ENCODE data around the gene TDRD9.
"Not testable (repeated sequence)": the region's sequence is repeated elsewhere in the genome, so short reads cannot be mapped to it uniquely, and the experiment has no call there.

TDRD9 gene, protein sequence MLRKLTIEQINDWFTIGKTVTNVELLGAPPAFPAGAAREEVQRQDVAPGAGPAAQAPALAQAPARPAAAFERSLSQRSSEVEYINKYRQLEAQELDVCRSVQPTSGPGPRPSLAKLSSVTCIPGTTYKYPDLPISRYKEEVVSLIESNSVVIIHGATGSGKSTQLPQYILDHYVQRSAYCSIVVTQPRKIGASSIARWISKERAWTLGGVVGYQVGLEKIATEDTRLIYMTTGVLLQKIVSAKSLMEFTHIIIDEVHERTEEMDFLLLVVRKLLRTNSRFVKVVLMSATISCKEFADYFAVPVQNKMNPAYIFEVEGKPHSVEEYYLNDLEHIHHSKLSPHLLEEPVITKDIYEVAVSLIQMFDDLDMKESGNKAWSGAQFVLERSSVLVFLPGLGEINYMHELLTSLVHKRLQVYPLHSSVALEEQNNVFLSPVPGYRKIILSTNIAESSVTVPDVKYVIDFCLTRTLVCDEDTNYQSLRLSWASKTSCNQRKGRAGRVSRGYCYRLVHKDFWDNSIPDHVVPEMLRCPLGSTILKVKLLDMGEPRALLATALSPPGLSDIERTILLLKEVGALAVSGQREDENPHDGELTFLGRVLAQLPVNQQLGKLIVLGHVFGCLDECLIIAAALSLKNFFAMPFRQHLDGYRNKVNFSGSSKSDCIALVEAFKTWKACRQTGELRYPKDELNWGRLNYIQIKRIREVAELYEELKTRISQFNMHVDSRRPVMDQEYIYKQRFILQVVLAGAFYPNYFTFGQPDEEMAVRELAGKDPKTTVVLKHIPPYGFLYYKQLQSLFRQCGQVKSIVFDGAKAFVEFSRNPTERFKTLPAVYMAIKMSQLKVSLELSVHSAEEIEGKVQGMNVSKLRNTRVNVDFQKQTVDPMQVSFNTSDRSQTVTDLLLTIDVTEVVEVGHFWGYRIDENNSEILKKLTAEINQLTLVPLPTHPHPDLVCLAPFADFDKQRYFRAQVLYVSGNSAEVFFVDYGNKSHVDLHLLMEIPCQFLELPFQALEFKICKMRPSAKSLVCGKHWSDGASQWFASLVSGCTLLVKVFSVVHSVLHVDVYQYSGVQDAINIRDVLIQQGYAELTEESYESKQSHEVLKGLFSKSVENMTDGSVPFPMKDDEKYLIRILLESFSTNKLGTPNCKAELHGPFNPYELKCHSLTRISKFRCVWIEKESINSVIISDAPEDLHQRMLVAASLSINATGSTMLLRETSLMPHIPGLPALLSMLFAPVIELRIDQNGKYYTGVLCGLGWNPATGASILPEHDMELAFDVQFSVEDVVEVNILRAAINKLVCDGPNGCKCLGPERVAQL (N-terminal part only)

DNA sequence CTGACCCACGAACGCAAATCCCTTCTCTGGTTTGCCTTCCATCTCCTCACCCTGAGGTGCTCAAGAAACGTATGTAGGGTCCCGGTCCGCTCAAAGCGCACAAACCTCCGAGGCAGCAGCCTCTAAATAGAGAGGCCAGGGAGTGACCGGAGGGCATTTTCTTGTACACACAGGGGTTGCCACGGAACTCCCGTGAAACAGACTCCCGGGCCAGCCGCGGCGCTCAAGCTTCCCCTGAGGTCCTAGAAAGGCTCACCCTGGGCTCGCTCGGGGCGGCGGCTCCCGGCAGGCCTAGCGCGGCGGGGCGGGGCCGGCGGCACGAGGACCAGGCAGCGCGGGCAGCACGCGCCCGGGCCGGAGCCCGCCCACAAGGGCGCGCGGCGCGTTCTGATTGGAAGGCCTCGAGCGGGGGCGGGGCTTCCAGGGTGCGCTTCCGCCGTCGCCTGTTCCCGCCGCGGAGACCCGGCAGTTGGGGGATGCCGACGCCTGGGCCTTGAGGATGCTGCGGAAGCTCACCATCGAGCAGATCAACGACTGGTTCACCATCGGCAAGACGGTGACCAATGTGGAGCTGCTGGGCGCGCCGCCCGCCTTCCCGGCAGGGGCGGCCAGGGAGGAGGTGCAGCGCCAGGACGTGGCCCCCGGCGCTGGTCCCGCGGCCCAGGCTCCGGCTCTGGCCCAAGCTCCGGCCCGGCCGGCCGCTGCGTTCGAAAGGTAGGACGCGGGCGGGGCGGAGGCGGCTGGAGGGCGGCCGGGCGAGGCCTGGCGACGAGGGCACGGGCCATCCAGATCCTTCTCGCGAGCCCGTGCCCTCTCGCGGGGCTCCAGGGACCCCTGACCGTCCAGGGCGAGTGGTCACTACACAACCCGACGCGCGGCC, at the start of gene TDRD9:
Gene TDRD9 (plus strand): TSS at position 446 of the 880 bp plus-strand sequence. CDS start 54 bp downstream, at position 500.
- DNase-seq, result no peak

DNA sequence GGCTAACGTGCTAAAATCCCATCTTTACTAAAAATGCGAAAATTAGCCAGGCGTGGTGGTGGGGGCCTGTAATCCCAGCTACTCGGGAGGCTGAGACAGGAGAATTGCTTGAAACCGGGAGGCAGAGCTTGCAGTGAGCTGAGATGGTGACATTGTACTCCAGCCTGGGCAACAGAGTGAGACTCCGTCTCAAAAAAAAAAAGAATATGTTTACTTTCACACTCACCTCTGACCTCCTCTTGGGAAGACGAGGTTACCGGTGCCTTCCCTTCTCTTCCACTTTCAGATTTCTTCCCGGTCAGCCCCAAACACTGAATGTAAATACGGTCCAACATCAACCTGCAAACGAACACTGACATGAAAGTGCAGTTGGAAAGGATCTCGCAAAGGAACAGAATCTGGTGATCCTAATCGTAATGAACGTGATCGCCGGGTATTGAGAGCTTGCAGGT, 49.1 kb upstream of the TDRD9 start:
- DNase-seq, result no peak

DNA sequence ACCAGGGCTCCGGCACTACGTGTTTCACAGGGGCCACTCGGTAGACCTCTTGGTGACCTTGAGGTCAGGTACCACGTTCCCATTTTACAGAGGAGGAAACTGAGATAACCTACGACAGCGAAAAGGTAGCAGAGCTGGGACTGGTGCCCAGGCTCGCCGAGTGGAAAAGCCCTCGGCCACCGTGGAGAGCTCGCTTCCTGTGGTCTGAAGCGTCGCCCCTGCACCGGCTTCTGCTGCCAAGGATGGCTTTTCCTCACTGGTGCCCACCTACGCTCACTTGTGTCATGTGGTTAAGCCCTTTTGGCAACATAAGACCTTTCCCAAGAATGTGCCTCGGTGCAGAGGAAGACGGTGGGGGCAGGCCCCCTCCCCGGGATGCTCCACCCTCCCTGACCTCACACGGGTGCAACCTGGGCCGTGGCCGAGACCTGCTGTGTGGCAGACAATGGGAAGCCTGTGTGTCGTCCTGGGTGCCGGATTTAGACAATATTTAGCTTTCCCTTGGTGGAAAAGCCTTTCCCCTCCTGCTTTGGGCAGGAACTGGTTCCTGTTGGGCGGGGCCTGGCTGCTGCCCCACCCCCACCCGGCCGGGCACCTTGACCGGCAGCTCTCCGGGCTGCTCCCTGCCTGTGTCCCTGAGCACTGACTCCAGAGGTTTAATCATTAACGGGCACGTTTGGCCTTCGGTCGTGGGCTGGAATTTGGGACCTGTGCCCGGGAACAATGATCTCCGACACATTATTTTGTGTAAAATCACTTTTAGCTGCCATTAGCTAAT, 48.5 kb upstream of the TDRD9 start:
- peak; percentile 26 for DNase-seq

DNA sequence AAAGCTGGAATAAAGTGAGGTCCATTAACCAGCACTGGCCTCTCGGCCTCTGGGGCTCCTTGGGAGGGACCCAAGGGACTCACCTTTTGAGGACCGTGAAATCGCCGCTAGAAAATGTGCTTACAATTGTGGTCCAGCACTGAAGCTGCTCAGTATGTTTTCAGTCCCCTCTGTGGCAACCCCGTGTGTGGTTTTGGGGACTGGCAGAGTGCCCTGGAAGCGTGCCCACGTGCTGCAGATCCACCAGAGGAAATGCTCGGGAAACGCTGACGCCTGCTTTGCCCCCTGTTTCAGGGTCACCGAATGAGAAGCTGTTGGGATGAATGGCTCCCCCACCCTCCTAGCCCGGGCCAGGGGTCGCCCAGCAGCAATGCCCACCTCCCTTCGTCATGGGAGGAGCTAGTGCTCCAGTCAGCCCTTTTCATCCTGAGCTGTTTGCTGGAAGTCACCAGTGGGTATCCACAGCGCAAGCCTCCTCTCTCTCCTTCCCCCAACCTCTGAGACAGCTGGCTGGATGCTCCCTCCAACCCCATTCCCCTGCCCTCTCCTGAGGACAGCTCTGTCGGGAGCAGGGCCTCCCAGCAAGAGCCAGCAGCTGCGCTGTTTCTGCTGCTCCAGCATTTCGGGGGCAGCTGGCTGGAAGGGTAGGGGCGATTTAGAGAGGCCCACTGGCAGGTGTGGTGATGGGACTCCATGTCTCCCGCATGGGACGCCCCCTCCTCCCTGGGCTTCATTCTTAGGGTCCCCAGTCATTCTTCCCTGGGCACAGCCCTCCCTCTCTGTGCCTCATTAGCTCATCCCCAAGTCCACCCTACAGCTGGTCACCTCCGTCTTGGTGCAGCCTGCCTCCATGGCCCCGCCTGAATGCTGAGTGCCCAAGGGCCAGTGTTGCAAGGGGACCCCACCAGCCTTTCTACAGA, 47.6 kb upstream of the TDRD9 start:
- peak; percentile 38 for DNase-seq

DNA sequence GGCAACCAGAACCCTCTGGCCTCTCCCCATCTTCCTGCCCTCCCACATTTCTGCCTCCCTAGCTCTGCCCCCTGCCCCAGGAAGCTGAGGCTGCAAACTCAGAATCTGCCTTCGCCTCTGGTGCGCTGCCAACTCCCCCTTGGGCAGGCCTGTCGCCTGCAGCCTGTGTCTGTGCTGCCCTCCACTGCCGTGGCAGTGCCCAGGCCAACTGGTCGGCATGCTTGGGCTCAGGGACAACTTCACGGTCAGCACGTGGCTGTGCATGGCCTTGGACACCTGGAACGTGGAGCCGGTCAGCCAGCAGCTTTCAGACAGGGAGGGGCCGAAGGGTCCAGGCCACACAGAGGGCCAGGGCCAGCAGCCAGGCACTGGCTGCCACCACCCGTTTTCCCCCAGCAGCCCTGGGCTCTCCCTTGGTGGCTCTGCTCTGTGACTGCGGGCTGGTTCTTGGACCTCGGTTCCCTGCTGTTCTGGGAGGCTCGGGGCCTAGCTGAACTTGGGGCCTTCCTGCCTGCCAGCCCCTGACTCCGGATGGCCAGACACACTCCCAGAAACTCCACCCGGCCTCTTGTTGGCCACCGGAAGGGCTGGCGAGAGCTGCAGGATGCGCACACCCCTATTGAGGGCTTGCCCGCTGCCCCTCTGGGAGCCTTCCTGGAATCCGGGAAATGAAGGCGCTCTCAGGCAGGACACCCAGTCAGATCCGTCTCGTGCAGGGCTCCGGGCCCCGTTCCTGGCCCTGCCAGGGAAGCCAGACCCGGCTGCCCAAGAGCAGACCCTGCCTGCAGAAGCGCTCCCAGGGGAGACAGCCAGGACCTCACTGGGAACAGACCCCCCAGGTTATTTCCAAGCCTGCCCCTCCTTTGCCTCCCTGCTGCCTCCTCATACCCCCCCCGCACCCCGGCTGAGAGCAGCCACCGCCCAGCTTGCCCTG, 46.7 kb upstream of the TDRD9 start:
- DNase-seq, result no peak

DNA sequence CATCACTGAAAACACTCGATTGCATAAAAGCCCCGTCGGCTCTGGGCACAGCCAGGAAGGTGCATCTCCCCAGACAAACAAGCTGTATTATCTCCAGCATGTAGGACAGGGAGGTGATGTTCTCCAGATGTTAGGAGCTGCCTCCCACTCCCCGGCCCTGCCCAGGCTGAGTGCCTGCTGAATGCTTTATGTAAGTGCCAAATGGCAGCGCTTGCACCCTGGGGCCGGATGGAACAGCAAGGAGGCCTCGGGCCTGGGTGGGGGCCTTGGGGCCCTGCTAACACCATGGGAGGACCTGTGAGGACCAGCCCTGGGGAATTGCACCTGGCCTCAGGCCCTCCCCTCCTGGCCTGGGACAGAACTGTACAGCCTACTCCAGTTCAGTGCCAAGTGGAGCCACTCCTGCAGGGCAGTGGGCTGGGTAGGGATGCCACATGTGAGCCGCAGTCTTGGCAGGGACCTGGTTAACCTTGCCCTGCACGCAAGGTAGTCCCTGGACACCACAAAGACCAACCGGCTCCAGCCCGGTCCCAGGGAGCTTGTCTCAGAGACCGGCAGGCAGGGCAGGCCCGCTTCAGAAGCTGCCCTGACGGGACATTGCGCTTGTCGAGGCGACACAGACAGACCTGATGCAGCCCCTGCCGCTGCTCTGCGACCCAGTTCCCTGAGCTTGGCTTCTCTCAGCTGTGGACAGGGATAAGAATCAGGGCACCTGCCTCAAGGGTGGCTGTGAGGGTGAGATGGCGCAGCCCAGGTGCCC, 45.6 kb upstream of the TDRD9 start:
- no peak for DNase-seq

DNA sequence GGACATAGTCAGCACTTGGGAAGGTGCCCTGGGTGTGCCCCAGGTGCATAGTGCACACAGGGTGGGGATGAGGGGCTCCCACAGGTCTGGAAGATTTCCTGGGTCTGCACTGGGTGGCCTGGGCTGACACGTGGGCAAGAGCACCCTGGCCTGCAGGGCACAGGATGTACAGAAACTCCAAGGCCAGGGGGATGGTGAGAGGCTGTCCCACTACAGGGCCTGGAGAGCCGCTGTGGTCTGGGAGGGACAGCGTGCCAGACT, 45.1 kb upstream of the TDRD9 start:
- DNase-seq, result no peak

DNA sequence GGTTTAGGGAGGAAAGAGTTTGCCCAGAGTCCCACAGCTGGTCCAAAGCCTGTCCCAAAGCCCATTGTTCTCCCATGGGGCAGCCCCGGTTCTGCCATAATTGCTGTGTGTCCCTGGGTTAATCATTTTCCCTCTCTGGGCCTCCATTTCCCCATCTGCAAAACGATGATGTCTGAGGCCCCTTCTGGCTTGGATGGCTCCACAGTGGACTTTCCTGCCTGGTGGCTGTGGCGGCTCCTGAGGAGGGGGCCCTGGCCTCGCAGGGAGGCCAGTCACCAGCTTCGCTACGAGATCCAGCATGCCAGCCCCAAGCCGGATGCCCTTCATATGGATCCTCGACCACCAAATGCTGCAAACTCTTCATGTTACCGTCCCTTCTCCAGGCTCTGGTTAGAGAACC, 43.4 kb upstream of the TDRD9 start:
- no peak for DNase-seq

DNA sequence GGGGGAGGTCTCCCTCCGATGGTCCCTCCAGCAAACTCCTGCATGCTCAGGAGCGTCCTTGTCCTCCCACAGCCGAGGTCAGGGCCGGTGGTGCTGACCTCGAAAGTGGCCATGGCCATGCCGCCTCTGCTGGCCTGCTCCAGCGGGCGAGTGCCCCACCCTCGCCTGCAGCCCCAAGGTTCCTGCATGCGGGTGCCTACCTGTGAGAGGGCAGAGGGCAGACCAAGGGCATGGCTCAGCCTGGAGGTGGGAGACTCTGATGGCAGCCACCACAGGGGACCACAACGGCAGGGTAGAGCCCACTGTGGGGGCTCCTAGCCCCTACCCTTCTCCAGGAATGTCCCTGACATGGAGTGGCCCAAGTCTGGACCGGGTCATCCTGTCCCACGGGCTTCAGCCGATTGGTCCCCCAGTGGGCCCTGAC, 42.7 kb upstream of the TDRD9 start:
- DNase-seq, result no peak

DNA sequence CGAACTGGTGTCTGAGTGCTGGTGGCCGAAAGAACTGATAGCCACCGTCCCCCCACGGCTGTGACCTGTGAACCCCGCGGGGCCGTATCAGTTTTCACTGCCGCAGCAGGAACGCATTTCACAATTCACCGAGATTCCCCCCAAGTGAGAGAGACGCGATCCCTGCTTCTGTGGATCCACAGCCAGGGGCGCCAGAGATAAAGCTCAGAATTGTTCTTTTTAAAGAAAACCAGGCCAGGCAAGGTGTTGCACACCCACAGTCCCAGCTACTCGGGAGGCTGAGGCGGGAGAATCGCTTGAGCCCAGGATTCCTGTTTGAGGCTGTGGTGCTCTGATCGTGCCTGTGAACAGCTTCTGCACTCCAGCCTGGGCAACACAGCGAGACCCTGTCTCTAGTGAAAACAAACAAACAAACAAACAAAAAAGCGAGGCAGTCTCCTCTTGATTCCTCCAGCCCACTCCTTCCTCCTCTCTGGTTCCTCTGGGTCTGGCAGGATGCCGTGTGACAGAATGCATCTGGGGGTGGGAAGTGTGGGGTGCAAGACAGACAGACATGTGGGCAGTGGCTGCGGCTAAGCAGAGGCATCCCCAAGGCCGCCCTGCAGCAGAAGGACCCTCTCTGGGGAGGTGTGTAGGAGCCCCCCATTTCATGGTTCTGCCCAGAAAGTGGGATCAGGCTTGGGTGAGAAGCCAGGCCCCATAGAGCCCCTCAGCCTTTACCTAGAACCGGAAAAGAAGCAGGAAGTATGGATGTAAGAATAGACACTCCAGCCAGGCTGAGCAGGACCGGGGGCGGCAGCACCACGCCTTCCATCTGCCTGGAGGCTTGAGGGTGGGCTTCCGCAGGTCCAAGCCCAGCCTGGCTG, 41.7 kb upstream of the TDRD9 start:
- peak; percentile 43 for DNase-seq

DNA sequence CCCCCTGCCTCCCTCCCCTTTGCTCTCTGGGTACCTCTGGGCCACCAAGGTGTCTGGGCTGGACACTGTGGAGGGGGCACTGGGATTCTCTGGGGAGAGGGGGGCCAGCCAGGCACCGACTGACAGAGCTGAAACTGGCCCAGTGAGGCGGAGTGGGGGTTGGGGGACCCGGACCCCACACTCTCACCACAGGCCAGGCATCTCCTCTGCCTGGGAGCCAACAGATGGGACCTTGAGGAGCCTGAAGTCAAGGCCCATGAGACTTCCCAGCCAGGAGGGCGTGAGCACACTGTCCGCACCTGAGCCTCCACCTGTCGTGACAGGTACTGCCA, 41.1 kb upstream of the TDRD9 start:
- DNase-seq, result no peak

DNA sequence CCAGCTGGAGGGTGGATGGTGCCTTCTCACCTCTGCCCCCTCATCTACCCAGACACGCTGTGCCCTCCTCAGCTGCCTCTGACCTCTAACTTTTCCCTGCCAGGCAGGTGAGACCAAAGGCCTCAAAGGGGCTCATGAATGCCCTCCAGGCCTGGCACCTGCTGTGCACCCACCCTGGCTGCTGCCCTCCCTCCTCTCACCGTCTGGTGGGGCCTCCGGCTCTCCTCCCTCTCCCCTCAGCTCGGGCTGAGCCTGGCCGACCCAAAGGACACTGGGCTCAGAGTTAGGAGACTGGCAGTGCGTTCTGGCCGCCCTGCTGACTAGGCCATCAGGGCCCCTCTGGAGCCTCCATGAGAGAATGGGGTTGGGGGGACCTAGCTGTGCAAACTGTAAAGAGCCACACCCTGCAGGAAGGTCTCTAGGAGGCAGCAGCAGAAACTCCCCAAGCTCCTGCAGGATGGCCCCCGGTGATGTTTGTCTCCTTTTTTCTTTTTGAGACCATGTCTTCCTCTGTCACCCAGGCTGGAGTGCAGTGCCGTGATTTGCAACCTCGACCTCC, 40.6 kb upstream of the TDRD9 start:
- no peak for DNase-seq

DNA sequence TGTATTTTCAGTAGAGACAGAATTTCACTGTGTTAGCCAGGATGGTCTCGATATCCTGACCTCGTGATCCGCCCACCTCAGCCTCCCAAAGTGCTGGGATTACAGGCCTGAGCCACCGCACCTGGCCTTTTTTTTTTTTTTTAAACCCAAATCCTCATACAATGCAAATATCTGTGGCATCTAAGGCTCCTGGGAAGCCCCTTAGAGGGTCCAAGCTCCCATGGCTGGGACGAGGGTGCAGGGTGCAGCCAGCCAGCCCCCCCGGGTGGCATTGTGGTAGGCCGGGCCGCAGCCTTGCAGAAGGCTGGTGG, 39.3 kb upstream of the TDRD9 start:
- not testable (repeated sequence) for DNase-seq

DNA sequence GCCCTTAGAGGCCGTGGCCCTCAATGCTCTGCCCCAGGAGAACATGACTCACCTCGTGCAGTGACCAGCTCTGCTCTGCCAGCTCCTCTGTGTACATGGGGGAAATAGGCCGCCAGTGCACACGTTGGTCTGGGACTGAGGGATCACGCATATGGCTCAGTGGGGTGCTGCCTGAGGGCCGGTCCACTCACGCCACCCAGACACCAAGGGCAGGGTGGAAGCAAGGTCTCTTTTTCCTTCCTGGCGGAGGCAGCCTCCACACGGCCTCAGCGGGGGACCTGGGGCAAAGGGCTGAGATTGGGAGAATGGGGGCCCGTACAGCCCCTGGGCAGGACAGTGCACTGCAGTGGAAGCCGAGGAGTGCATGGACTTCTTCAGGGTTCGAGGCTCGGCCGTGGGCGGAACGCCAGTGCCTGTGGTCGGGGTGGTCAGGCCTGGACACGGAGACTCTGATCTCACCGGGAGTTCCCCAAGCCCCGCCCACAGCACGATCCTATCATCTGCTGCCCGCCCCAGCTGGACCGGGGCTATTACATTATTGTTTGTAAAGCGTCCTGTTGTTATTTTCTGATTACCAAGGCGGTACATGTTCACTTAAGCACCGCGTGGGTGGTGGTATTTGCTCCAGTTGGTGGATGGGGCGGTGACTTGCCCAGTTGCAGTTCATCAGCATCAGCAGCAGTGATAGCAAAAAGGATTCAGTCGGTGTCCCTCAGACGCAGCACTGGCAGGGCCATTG, 38.8 kb upstream of the TDRD9 start:
- peak; percentile 90 for DNase-seq

DNA sequence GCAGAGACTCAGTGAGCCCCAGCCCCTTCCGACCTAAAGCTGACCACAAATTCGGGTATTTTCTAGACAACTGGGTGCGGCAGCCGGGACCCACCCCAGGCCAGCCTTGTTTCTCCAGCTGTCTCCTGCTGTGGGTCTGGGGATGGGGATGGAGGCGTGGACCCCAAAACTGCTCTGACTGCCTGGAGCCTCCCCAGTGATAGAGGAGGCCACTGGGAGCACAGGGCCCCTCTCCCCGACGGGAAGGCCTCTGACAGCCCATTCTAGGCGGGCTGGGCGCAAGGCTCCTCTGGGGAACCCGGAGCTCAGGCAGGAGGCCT, 38.2 kb upstream of the TDRD9 start:
- DNase-seq, result no peak

DNA sequence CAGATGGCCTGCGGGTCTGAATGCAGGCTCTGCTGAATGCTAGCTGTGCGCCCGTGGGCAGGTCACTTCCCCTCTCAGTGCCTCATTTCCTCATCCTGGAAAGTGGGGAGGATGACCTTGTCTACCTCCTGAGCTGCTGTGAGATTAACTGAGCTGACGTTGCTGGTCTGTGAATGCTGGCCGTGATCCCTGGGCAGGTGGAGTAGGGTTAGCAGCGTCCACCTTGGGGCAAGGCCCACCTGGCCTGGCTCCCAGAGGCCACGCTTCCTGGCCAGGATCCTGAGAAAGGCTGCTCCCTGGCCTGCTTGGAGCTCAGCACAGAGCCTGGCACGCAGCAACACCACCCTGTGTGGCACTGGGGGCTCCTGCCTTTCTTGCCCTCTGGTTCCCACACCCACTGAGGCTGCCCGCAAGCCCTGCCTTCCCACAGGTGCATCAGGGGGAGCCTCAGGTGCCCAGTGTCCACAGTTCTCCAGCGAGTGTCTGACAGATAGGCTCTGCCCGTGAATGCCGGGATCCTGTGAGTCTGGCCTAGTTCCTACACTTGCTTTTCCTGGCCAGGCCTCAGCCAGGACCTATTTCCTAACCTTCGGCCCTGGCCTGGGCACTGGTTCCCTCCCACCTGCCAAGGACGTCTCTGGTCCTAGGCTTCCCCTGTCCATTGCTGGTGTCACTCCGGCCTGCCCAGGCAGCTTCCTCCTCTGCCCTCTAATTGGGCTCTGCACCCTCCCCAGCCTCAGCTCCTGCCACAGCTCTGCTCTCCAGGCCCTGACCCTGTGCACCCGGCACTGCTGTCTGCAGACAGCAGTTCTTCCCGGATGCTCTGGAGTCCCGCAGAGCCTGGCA, 37.2 kb upstream of the TDRD9 start:
- peak; percentile 81 for DNase-seq

All from inflammatory macrophage treated with lipopolysaccharide for 4 hours (primary cell).